ENCODE data around the gene CAMTA1.

CAMTA1 gene

GRCh38 chr1:7229186-7229585, 443.9 kb downstream of the CAMTA1 start:
- ATAC-seq (ENCODE audit: low read depth) (no peak), DNase-seq (ENCODE audit: low spot score) (no peak)
- H3K27me3 ChIP-seq (ENCODE audit: insufficient read depth, poor library complexity, severe bottlenecking), result no peaks in the 10 kb centered on the region
- no peaks in the 10 kb centered on the region for H3K9me3 ChIP-seq (ENCODE audit: severe bottlenecking)
- no peak overlapping the region for H3K27ac ChIP-seq (ENCODE audit: poor library complexity, severe bottlenecking)
- TF ChIP-seq CTCF (IDR thresholded peaks at IDR 0.05; ENCODE audit: poor library complexity, severe bottlenecking), result no peak
- peaks cover under 1% of the 10 kb centered on the region for H3K4me1 ChIP-seq (ENCODE audit: insufficient read depth, poor library complexity, severe bottlenecking)
- H3K36me3 ChIP-seq (ENCODE audit: low read depth), result no peaks in the 10 kb centered on the region
- H3K4me3 ChIP-seq (ENCODE audit: severe bottlenecking), result no peak overlapping the region

GRCh38 chr1:7229696-7230631, 444.7 kb downstream of the CAMTA1 start:
- no peak for ATAC-seq (ENCODE audit: low read depth)
- Histone ChIP-seq H3K4me3 (ENCODE audit: severe bottlenecking) (no peak overlapping the region), H3K9me3 (ENCODE audit: severe bottlenecking) (no peaks in the 10 kb centered on the region), H3K4me1 (ENCODE audit: insufficient read depth, poor library complexity, severe bottlenecking) (no peaks in the 10 kb centered on the region), H3K27ac (ENCODE audit: poor library complexity, severe bottlenecking) (no peak overlapping the region), H3K27me3 (ENCODE audit: insufficient read depth, poor library complexity, severe bottlenecking) (no peaks in the 10 kb centered on the region), H3K36me3 (ENCODE audit: low read depth) (no peaks in the 10 kb centered on the region)
- DNase-seq (ENCODE audit: low spot score), result no peak
- TF ChIP-seq CTCF (IDR thresholded peaks at IDR 0.05; ENCODE audit: poor library complexity, severe bottlenecking), result no peak

- no peak for TF ChIP-seq CTCF (IDR thresholded peaks at IDR 0.05; ENCODE audit: poor library complexity, severe bottlenecking)
- Histone ChIP-seq H3K4me1 (ENCODE audit: insufficient read depth, poor library complexity, severe bottlenecking) (no peaks in the 10 kb centered on the region), H3K36me3 (ENCODE audit: low read depth) (no peaks in the 10 kb centered on the region), H3K27me3 (ENCODE audit: insufficient read depth, poor library complexity, severe bottlenecking) (no peaks in the 10 kb centered on the region), H3K27ac (ENCODE audit: poor library complexity, severe bottlenecking) (no peak overlapping the region), H3K4me3 (ENCODE audit: severe bottlenecking) (no peak overlapping the region), H3K9me3 (ENCODE audit: severe bottlenecking) (no peaks in the 10 kb centered on the region)
- no peak for ATAC-seq (ENCODE audit: low read depth)
- no peak for DNase-seq (ENCODE audit: low spot score)
Measured at GRCh38 chr1:7232441-7233236, 447.4 kb downstream of the CAMTA1 start.

DNA sequence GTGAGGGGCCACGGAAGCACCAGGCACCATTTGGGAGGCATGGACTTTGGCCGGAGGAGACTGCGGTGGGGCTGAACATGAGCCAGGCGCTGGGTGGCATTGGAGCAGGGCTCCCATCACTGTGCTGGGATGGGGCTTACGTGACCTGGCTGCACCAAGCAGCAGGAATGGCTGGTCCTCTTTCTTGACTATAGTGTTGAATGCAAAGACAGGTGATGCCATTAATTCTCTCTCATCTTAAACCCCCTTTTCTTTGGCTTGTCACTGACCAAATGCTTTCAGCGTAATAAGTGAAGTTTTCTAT, 447.9 kb downstream of the CAMTA1 start:
- H3K4me3 ChIP-seq (ENCODE audit: severe bottlenecking), result no peak overlapping the region
- H3K4me1 ChIP-seq (ENCODE audit: insufficient read depth, poor library complexity, severe bottlenecking), result no peaks in the 10 kb centered on the region
- DNase-seq (ENCODE audit: low spot score), result no peak
- no peaks in the 10 kb centered on the region for H3K9me3 ChIP-seq (ENCODE audit: severe bottlenecking)
- ATAC-seq (ENCODE audit: low read depth), result no peak
- no peaks in the 10 kb centered on the region for H3K27me3 ChIP-seq (ENCODE audit: insufficient read depth, poor library complexity, severe bottlenecking)
- H3K27ac ChIP-seq (ENCODE audit: poor library complexity, severe bottlenecking), result no peak overlapping the region
- no peaks in the 10 kb centered on the region for H3K36me3 ChIP-seq (ENCODE audit: low read depth)
- no peak for TF ChIP-seq CTCF (IDR thresholded peaks at IDR 0.05; ENCODE audit: poor library complexity, severe bottlenecking)

All from RWPE2 (cell line).